GM21529 (cell line): Measurements from ENCODE around the gene RPS6KB1.
A peak's percentile ranks its signal among the peaks of the same experiment; 100 is the strongest.
"Not testable (repeated sequence)": the region's sequence is repeated elsewhere in the genome, so short reads cannot be mapped to it uniquely, and the experiment has no call there.

ENCODE experiments used
- ATAC-seq: cut with Tn5 transposase; IDR thresholded peaks from one replicate; pipeline ENCODE4 v1.9.1; 2021; ENCODE audit not compliant: unreplicated experiment

RPS6KB1 gene

GRCh38 chr17:59940697-59941096 lies 47.8 kb downstream of the RPS6KB1 start:
- not testable (repeated sequence) for ATAC-seq

- no peak for ATAC-seq
Measured at GRCh38 chr17:59941131-59941530, 48.2 kb downstream of the RPS6KB1 start.

DNA sequence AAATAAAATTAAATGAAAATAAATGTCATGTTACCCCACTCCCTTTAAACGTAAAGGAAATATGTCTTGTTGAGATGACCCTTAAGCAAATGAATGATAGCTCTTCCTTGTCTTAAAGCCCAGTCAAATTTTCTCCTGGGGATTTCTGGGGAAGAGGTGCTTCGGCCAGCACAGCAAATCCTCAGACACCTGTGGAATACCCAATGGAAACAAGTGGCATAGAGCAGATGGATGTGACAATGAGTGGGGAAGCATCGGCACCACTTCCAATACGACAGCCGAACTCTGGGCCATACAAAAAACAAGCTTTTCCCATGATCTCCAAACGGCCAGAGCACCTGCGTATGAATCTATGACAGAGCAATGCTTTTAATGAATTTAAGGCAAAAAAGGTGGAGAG lies 53.5 kb downstream of the RPS6KB1 start:
- not testable (repeated sequence) for ATAC-seq

DNA sequence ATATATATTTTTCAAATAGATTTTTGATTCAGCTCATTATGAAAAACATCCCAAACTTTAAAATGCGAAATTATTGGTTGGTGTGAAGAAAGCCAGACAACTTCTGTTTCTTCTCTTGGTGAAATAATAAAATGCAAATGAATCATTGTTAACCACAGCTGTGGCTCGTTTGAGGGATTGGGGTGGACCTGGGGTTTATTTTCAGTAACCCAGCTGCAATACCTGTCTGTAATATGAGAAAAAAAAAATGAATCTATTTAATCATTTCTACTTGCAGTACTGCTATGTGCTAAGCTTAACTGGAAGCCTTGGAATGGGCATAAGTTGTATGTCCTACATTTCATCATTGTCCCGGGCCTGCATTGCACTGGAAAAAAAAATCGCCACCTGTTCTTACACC lies 54.4 kb downstream of the RPS6KB1 start:
- not testable (repeated sequence) for ATAC-seq

- no peak for ATAC-seq
Measured at GRCh38 chr17:59950049-59950448, 57.1 kb downstream of the RPS6KB1 start.

GRCh38 chr17:59954856-59955255 lies 61.9 kb downstream of the RPS6KB1 start:
- ATAC-seq: no peak

- ATAC-seq: not testable (repeated sequence)
Measured at GRCh38 chr17:59959574-59959973, 66.7 kb downstream of the RPS6KB1 start.

DNA sequence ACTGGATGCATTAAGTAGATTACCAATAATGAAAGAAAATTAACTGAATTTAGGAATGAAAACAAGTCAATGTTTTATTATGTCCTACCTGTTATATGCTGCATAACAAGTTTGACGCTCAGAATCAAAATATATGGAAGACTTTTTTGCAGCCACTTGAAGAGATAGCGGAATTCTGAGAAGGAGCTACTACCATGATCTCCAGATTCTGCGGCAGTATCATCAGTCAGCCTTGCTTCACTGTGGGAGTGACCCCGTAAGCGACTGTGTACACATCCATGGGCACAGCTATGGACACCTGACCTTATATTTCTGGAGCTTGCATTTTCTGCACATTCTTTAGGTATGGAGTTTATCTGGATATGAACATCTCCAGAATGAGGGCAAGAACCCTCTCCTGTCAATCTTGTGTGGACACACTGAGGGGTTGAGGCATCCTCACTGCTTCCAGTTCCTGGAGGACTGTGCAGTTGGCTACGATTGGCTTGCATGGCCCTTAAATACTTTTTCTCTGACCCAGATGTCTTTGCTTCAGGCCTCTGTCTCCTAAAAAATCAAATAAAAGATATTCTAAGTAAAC lies 69.9 kb downstream of the RPS6KB1 start:
- ATAC-seq: no peak

GRCh38 chr17:59963738-59964481 lies 71.0 kb downstream of the RPS6KB1 start:
- ATAC-seq: peak; percentile 48

GRCh38 chr17:59964482-59965328 lies 71.8 kb downstream of the RPS6KB1 start, which contains the start of gene RNFT1:
RNFT1 (minus strand) TSS chr17:59964740; CDS start chr17:59964663, 77 bp downstream.
- ATAC-seq: peak; percentile 77

DNA sequence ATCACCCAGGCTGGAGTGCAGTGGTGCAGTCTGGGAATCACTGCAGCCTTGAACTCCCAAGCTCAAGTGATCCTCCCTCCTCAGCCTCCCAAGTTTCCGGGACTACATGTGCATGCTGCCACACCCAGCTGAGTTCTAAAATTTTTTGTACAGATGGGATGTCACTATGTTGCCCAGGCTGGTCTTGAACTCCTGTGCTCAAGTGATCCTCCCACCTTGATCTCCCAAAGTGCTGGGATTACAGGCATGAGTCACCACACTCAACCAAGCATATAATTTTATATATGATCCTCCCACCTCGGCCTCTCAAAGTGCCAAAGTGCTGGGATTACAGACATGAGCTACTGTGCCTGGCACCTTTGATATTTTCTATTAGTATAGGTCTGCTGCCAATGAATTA lies 78.8 kb downstream of the RPS6KB1 start:
- not testable (repeated sequence) for ATAC-seq

GRCh38 chr17:59972778-59973177 lies 79.9 kb downstream of the RPS6KB1 start:
- ATAC-seq: no peak

- ATAC-seq: not testable (repeated sequence)
Measured at GRCh38 chr17:59973483-59973882, 80.6 kb downstream of the RPS6KB1 start.

GRCh38 chr17:59975166-59975565 lies 82.2 kb downstream of the RPS6KB1 start:
- not testable (repeated sequence) for ATAC-seq

DNA sequence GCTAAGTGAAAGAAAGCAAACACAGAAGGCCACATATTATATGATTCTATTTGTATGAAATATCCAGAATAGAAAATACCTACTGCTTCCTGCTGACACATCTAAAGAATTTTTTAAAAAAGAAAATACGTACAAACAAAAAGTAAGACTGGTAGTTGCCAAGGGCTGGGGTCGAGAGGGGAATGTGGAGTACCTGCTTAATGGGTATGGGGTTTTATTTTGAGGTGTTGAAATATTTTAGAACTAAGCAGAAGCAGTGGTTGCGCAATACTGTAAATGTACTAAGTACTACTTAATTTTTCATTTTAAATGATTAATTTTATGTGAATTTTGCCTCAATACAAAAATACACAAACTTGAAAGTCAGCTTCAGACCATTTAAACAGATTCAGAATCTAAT lies 103.7 kb downstream of the RPS6KB1 start:
- not testable (repeated sequence) for ATAC-seq
